ENCODE data around the gene NAV2. TPM values are rescaled to one million over a fixed set of nuclear protein-coding genes. Genes with fewer than 3 reads are reported as not detected.

NAV2 gene
- polyA plus RNA-seq, 1 donor (not counting 4 experiments of a cell fraction or from before 2014, with no cell fraction given), result 4.0 TPM

DNA sequence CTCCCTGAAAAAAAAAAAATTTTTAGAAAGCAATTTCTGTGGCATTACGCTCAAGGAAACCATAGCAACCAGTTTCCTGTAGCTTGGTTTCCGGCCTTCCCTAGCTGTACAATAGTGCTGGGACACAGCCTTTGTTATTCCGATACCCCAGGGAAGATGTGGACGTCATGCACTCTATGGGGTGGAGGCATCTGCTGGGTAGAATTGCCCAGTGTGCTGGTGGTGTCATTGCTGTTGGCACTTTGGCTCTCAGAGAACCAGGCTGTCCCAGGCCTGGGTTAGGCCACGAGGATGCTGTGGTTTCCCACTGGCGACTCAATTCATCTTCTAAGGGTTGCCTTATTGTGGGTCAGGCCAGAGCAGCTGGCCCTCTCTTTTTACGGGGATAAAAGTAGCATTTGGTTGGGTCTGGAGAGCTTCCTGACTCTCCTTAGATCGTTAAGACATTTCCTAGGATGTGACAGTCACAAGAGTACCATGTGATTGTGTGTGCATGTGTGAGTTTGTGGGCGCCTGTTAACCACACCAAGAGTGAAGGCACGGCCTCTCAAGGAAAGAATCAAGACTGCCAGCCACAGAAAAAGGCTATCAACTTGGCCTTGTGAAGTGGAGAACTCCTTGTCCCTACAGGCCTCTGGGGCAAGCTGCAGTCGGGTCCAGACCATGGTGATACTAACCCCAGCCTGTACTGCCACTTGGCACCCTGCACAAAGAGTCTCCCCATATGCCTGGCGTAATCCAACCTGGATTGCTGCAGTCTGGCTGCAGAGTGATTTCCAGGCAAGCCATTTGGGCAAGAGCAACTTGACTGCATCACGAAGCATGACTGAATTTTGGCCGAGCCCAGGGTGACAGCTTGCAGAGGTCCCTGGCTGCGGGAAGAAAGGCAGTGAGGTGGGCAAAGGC, 35.9 kb upstream of the NAV2 start:
- no peaks in the 10 kb centered on the region for H3K36me3 ChIP-seq (ENCODE audit: control insufficient read depth in 2 of 2, extremely low read depth in 1 of 2, insufficient read depth in 2 of 2, low read length in 2 of 2)
- no peaks in the 10 kb centered on the region for H3K79me2 ChIP-seq (ENCODE audit: control insufficient read depth, insufficient read depth, low read length)
- DNase-seq (ENCODE audit: low read depth, low spot score), result no peak
- H3K9ac ChIP-seq (ENCODE audit: control insufficient read depth, extremely low read depth, insufficient read depth, low read length), result no peak overlapping the region
- no peaks in the 10 kb centered on the region for H4K20me1 ChIP-seq (ENCODE audit: control insufficient read depth, extremely low read depth, insufficient read depth, low read length)
- H3K4me3 ChIP-seq (ENCODE audit: control insufficient read depth in 2 of 3, extremely low read depth in 1 of 3, insufficient read depth in 2 of 3, low read depth in 1 of 3, low read length in 3 of 3), result no peak overlapping the region
- no peak overlapping the region for H2AFZ ChIP-seq (ENCODE audit: control insufficient read depth, low read length)
- H3K27me3 ChIP-seq (ENCODE audit: control insufficient read depth, extremely low read depth, insufficient read depth, low read length), result no peaks in the 10 kb centered on the region
- peaks cover 23% of the 10 kb centered on the region for H3K4me1 ChIP-seq (ENCODE audit: control insufficient read depth, extremely low read depth, insufficient read depth, low read length)
- no peaks in the 10 kb centered on the region for H3K9me1 ChIP-seq (ENCODE audit: control insufficient read depth, extremely low read depth, insufficient read depth, low read length)
- no peak overlapping the region for H3K27ac ChIP-seq (ENCODE audit: control insufficient read depth, insufficient read depth, low read length)
- no peak for FAIRE-seq
- dilution Hi-C loops (cut with MboI; ENCODE audit: extremely low pct_ligation_motif_present, low sequenced_read_pairs), result no loop called here
- no peaks in the 10 kb centered on the region for H3K9me3 ChIP-seq (ENCODE audit: control insufficient read depth, low read depth, low read length)
- no peak overlapping the region for H3K4me2 ChIP-seq (ENCODE audit: control insufficient read depth, extremely low read depth, insufficient read depth, low read depth, low read length)
- TF ChIP-seq, protein P1, sequence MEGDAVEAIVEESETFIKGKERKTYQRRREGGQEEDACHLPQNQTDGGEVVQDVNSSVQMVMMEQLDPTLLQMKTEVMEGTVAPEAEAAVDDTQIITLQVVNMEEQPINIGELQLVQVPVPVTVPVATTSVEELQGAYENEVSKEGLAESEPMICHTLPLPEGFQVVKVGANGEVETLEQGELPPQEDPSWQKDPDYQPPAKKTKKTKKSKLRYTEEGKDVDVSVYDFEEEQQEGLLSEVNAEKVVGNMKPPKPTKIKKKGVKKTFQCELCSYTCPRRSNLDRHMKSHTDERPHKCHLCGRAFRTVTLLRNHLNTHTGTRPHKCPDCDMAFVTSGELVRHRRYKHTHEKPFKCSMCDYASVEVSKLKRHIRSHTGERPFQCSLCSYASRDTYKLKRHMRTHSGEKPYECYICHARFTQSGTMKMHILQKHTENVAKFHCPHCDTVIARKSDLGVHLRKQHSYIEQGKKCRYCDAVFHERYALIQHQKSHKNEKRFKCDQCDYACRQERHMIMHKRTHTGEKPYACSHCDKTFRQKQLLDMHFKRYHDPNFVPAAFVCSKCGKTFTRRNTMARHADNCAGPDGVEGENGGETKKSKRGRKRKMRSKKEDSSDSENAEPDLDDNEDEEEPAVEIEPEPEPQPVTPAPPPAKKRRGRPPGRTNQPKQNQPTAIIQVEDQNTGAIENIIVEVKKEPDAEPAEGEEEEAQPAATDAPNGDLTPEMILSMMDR (optimal IDR thresholded peaks at IDR 0.05 in 1 of 3, IDR thresholded peaks at IDR 0.05 in 1 of 3, conservative IDR thresholded peaks at IDR 0.05 in 1 of 3; ENCODE audit: extremely low read depth in 1 of 3, insufficient read depth in 2 of 3, low read length in 3 of 3), result no peak
- no peak for TF ChIP-seq EZH2 (IDR thresholded peaks at IDR 0.05; ENCODE audit: low read length)

DNA sequence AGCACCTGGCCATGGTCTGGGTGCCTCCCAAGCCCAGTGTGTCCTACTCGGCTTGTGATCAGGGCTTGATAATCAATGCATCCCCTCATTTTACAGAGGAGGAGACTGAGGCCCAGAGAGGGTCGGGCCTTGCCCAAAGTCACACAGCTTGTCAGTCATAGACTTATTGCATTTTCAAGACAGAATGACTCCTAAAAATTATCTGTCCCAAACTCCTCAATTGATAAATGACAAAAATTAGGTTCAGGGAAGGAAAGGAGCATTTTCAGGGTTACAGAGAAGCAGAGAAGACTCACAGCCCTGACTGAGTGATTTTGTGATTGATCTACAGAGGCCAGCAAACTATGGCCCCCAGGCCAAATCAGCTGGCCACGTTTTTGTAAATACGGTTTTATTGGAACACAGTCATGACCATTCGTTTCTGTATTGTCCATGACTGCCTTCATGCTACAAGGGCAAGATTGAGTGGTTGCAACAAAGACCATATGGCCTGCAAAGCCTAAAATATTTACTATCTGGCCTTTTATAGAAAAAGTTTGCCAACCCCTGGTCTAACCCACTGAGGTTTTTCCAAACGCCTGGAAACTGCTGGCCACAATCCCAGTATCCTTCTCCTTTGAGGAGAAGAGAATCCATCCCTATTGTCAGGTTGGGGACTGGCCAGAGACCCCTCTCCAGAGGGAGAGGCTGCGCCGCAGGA, 35.1 kb upstream of the NAV2 start:
- no peaks in the 10 kb centered on the region for H3K79me2 ChIP-seq (ENCODE audit: control insufficient read depth, insufficient read depth, low read length)
- peaks cover 23% of the 10 kb centered on the region for H3K4me1 ChIP-seq (ENCODE audit: control insufficient read depth, extremely low read depth, insufficient read depth, low read length)
- FAIRE-seq (no peak), DNase-seq (ENCODE audit: low read depth, low spot score) (no peak)
- no peak for TF ChIP-seq EZH2 (IDR thresholded peaks at IDR 0.05; ENCODE audit: low read length)
- TF ChIP-seq, protein P1 (optimal IDR thresholded peaks at IDR 0.05 in 1 of 3, IDR thresholded peaks at IDR 0.05 in 1 of 3, conservative IDR thresholded peaks at IDR 0.05 in 1 of 3; ENCODE audit: extremely low read depth in 1 of 3, insufficient read depth in 2 of 3, low read length in 3 of 3), result no peak
- no peak overlapping the region for H3K4me3 ChIP-seq (ENCODE audit: control insufficient read depth in 2 of 3, extremely low read depth in 1 of 3, insufficient read depth in 2 of 3, low read depth in 1 of 3, low read length in 3 of 3)
- no peaks in the 10 kb centered on the region for H3K9me1 ChIP-seq (ENCODE audit: control insufficient read depth, extremely low read depth, insufficient read depth, low read length)
- H4K20me1 ChIP-seq (ENCODE audit: control insufficient read depth, extremely low read depth, insufficient read depth, low read length), result no peaks in the 10 kb centered on the region
- H3K9ac ChIP-seq (ENCODE audit: control insufficient read depth, extremely low read depth, insufficient read depth, low read length), result no peak overlapping the region
- H3K27me3 ChIP-seq (ENCODE audit: control insufficient read depth, extremely low read depth, insufficient read depth, low read length), result no peaks in the 10 kb centered on the region
- no peak overlapping the region for H2AFZ ChIP-seq (ENCODE audit: control insufficient read depth, low read length)
- dilution Hi-C loops (cut with MboI; ENCODE audit: extremely low pct_ligation_motif_present, low sequenced_read_pairs), result no loop called here
- H3K9me3 ChIP-seq (ENCODE audit: control insufficient read depth, low read depth, low read length), result no peaks in the 10 kb centered on the region
- H3K27ac ChIP-seq (ENCODE audit: control insufficient read depth, insufficient read depth, low read length), result no peak overlapping the region
- no peaks in the 10 kb centered on the region for H3K36me3 ChIP-seq (ENCODE audit: control insufficient read depth in 2 of 2, extremely low read depth in 1 of 2, insufficient read depth in 2 of 2, low read length in 2 of 2)
- H3K4me2 ChIP-seq (ENCODE audit: control insufficient read depth, extremely low read depth, insufficient read depth, low read depth, low read length), result no peak overlapping the region
